ENCODE results near the gene SUFU. TPM values are rescaled to one million over a fixed set of nuclear protein-coding genes. Genes with fewer than 3 reads are reported as not detected.
A peak's percentile ranks its signal among the peaks of the same experiment; 100 is the strongest.

SUFU gene
- total and polyA plus RNA-seq, 2 of the 13 experiments (the other 11 are each of a cell fraction or from before 2014, with no cell fraction given): 2.9 to 5.5 TPM

DNA sequence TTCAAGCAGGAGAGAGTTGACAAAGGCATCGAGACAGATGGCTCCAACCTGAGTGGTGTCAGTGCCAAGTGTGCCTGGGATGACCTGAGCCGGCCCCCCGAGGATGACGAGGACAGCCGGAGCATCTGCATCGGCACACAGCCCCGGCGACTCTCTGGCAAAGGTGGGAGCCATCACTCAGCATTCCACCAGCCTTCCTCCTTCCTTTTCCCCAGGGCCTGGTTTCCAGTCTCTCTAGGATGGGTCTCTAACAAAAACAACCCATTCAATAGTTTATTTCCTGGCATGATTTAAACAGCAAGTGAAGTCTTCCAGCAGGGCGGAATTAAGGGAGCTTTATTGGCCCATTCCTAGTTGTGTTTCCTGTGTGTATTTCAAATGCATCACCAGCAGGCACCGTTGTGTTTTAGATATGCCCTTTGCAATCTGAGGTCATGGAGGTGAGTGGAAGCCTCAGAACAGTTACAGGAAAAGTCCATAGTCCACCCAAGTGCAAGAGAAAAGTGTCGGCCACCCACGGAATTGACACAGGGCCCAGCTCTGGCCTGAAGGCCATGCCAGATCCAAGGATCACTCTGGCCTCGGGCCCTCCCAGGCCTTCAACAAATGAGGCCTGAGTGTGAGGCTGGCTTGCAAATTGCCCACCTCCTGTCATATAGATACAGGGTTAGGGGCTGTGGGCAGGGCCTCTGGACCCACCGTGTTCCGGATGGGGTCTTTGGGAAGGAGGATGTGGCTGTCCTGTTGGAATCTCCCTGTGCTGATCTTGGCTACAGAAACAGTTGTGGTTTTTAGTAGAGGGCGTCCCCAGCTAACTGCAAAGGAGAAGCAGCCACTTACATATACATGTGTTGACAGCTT lies 93.6 kb downstream of the SUFU start:
- FAIRE-seq: peak; percentile 94
- Histone ChIP-seq H3K4me2 (ENCODE audit: low read depth, low read length) (peak overlapping the region; percentile 78), H3K9me3 (ENCODE audit: low read length) (no peaks in the 10 kb centered on the region), H3K79me2 (ENCODE audit: insufficient read depth, low read length) (peaks cover 5% of the 10 kb centered on the region), H3K36me3 (replicated peaks in 1 of 2; ENCODE audit: control insufficient read depth in 1 of 2, insufficient read depth in 2 of 2, low read length in 2 of 2) (peaks cover 0 to 1% of the 10 kb centered on the region in 2 experiments; a peak in 1 of 5 replicates), H3K9ac (ENCODE audit: insufficient read depth, low read depth, low read length) (peak overlapping the region; percentile 72), H2AFZ (ENCODE audit: low read length) (no peak overlapping the region), H4K20me1 (ENCODE audit: insufficient read depth, low read length) (no peaks in the 10 kb centered on the region), H3K27me3 (ENCODE audit: control insufficient read depth in 1 of 2, insufficient read depth in 2 of 2, low read length in 2 of 2) (no peaks in the 10 kb centered on the region), H3K4me1 (ENCODE audit: insufficient read depth, low read length) (peaks cover 86% of the 10 kb centered on the region), H3K27ac (ENCODE audit: extremely low read length, insufficient read depth, low read length) (peak overlapping the region; percentile 95), H3K4me3 (replicated peaks in 1 of 3; ENCODE audit: insufficient read depth in 1 of 3, low read depth in 2 of 3, low read length in 3 of 3) (peak overlapping the region in 1 of 3 experiments; percentile 47; a peak in 3 of 6 replicates)
- ChIA-PET POLR2A (interaction anchor here (0.7 to 5.6 kb wide), 14 partner anchors 10 to 177 kb away, joined by 3 to 68 read pairs (median 6); partner anchors contain the start of genes ACTR1A, FBXL15, SUFU and TRIM8), CTCF (ENCODE audit: low intra/inter-chr PET ratio, low total read pairs) (interaction anchor here (0.8 to 2.3 kb wide), 3 partner anchors 14 to 93 kb away, joined by 3 to 7 read pairs (median 3); partner anchors contain the start of genes SUFU and TRIM8)
- DNase-seq (ENCODE audit: low spot score): peak; percentile 83
- intact Hi-C loops (cut with micrococcal nuclease; ENCODE audit: unreplicated experiment) (loop anchor here (2.0 kb wide), 2 partner anchors 45 to 95 kb away; partner anchors contain the start of genes ACTR1A and SUFU), in situ Hi-C loops (cut with HindIII; ENCODE audit: extremely low pct_ligation_motif_present, low pct_unique_long_range_greater_than_20kb) (no loop called here)
- WGBS (ENCODE audit: low lambda C conversion rate): 25% methylated on average over 16 of the region's 16 CpGs
- BruUV-seq (replicated peaks): no TSS peak
- peak; percentile 61 for ATAC-seq
- TF ChIP-seq ZNF879 (CRISPR knock-in tag; IDR thresholded peaks at IDR 0.05) (no peak), ZNF530 (CRISPR knock-in tag; IDR thresholded peaks at IDR 0.05; ENCODE audit: low read depth) (no peak), ZC3H13 (CRISPR knock-in tag; IDR thresholded peaks at IDR 0.05) (no peak), SRSF9 (IDR thresholded peaks at IDR 0.05; ENCODE audit: borderline replicate concordance, insufficient read depth, low read depth, low read length, poor library complexity, severe bottlenecking) (no peak), IKZF5 (CRISPR knock-in tag; IDR thresholded peaks at IDR 0.05) (peak; percentile 92), THAP7 (CRISPR knock-in tag; IDR thresholded peaks at IDR 0.05) (0 out of 2 replicates have a peak, but pooled peaks have one; percentile 59), ZNF263 (CRISPR knock-in tag; IDR thresholded peaks at IDR 0.05) (0 out of 2 replicates have a peak, but pooled peaks have one; percentile 45), ZNF644 (CRISPR knock-in tag; IDR thresholded peaks at IDR 0.05; ENCODE audit: low read depth) (peak; percentile 89), HBP1 (CRISPR knock-in tag; IDR thresholded peaks at IDR 0.05; ENCODE audit: low read depth) (0 out of 2 replicates have a peak, but pooled peaks have one; percentile 39), REPIN1 (CRISPR knock-in tag; IDR thresholded peaks at IDR 0.05; ENCODE audit: borderline replicate concordance, low read depth) (peak; percentile 58), MEIS2 (CRISPR knock-in tag; IDR thresholded peaks at IDR 0.05) (peak; percentile 81; the same call in 1 of the 2 replicates), CEBPG (CRISPR knock-in tag; IDR thresholded peaks at IDR 0.05) (peak; percentile 70), ZNF205 (CRISPR knock-in tag; IDR thresholded peaks at IDR 0.05) (peak; percentile 84), ZNF703 (CRISPR knock-in tag; IDR thresholded peaks at IDR 0.05; ENCODE audit: borderline replicate concordance) (peak; percentile 68; the same call in 1 of the 2 replicates), ZNF83 (CRISPR knock-in tag; IDR thresholded peaks at IDR 0.05; ENCODE audit: borderline replicate concordance) (no peak), ZNF768 (CRISPR knock-in tag; IDR thresholded peaks at IDR 0.05) (peak; percentile 12; the same call in 1 of the 2 replicates), HMG20A (CRISPR knock-in tag; IDR thresholded peaks at IDR 0.05; ENCODE audit: borderline replicate concordance) (peak; percentile 87), CHCHD3 (CRISPR knock-in tag; IDR thresholded peaks at IDR 0.05) (no peak), NRL (CRISPR knock-in tag; IDR thresholded peaks at IDR 0.05; ENCODE audit: borderline replicate concordance) (no peak)
- TF ChIP-seq, protein P1, sequence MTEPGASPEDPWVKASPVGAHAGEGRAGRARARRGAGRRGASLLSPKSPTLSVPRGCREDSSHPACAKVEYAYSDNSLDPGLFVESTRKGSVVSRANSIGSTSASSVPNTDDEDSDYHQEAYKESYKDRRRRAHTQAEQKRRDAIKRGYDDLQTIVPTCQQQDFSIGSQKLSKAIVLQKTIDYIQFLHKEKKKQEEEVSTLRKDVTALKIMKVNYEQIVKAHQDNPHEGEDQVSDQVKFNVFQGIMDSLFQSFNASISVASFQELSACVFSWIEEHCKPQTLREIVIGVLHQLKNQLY (CRISPR knock-in tag; IDR thresholded peaks at IDR 0.05): peak; percentile 49; the same call in 1 of the 2 replicates

Measured in HepG2 (cell line).